Measurements from ENCODE around the gene MYZAP. TPM values are rescaled to one million over a fixed set of nuclear protein-coding genes. Genes with fewer than 3 reads are reported as not detected.

Gene MYZAP
- total RNA-seq, 1 donor from 2014 or later, result 1.6 TPM

DNA sequence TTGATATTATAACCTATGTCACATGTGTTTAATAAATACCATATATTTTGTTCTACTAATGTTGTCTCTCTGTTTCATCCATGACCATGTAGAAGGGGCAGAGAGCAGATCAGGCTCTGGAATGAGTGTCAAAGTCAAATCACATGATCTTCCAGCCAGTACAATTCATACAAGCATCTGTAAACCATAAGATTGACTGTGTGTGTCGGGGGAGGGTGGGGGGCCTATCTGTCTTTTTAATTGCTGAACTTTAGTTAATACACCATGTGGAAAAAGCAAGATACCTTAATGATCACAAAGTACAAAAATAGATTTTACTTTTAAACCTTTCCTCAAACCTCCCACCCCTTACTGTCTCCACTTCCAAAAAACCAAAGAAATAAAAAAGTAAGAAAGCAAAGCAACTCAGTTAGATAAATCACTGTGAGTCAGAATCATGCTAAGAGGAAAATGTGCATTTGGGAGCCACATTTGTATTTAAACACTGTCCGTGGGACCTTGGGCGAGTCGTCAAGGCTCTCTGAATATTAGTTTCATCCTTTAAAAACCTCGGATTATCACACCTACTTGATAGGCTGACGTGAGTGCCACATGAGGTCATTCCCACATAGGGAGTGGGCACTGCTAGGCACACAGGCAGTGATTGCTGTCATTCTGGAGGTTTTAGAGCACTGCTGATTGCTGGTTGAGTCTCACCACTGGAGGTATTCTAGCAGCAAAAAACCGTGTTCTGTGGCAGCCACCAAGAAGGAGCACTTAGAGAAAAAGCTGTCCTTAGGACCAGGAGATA is 93.8 kb downstream of the MYZAP start:
- no peak for FAIRE-seq
- no peak for DNase-seq (ENCODE audit: low spot score in 2 of 2)

DNA sequence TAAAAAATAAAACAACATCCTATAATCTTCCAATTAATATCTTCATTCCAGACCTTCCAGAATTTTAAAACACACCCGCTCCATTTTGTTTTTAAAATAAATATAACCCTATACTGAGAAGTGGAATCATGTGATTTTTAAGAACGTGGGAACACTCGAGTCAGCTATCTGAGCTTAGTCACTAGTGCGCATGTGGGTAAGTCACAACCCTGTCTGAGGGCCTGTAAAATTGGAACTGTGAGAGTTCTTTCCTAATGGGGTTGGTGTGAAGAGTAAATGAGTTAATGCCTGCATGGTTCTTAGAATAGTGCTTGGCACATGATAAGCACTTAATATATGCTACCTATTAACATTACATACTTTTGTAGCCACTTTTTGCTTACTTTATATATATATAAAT is 95.0 kb downstream of the MYZAP start:
- FAIRE-seq, result no peak
- DNase-seq (ENCODE audit: low spot score in 2 of 2), result no peak

DNA sequence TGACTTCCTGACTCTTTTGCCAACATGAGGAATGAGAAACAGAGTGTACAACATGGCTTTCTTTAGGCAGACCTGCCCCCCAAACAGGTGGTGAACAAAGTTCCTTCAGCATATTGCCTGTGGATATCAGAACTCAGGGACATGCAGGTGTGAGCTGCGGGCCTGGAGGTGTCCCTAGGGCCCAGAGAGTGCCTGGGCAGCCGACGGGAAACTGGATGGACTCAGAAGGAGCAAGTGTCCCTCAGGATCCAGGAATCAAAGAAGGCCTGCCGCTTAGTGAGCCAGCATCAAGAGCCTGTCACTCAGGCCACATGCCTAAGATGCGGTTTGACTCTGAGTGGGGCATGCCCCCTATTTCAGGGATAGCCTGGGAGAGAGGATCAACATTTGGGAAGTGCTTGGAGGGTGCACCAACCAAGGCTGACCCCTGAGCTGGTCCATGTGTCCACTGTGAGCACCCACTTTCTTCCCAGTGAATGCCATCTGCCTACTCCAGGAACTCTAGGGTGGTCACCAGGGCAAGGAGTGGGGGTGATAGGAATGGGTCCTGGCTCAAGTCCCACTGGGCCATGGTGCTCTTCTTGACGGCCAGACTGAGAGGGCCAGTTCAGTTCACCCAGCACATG is 98.8 kb downstream of the MYZAP start:
- DNase-seq (ENCODE audit: low spot score in 2 of 2) (no peak), FAIRE-seq (no peak)

DNA sequence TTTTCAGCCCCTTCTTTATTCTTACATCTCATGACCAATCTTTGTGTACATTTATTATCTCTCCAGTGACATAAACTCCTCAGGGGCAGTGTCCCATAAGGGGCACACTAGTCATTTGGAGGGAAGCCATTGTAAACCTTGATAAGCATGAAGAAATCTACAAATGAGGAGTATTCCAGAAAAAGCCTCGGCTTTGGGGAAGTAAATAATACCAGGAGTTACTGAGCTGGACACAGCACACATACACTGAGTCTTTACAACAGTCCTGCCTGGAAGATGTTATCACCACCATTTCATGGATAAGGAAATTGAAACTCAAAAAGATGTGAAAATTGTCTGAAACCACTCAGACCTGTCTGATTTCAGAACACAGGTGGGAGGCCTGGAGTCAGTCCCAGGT is 99.4 kb downstream of the MYZAP start:
- DNase-seq (ENCODE audit: low spot score in 2 of 2) (no peak), FAIRE-seq (no peak)

DNA sequence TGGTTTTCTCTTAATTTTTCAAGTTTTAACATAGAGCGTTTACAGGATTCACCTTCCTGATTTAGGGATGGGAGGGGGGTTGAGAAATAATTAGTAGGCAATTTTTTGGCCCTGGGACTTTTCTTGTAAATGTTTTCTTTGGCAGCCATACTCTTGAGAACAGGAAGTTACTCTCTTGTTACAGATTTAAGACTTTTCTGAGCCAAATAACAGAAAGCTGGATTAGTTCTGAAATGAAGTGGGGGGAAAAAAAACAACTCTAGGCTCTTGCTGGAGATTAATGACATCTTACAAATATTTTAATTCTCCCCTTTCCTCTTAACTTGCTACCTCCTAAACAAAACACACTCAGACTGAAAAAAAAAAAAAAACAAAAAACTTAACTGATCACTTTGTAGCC is 101.0 kb downstream of the MYZAP start:
- DNase-seq (ENCODE audit: low spot score in 2 of 2) (no peak), FAIRE-seq (no peak)

DNA sequence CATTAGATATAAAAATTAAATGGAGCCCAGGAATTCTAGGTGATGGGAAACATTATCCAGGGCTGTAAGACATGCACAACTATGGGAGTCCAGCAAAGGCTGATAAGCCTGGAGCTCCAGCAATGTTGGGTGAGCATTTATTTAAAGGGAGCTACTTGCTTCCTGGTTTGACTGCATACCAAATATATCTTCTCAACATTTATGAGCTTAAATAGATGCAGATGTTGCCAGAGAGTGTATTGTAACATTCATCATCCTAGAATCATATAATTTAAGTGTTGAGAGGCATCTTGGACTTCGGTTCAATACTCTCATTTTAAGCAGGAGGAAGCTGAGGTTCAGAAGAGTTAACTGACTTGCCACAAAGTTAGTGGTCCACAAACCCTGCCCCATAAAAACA is 102.6 kb downstream of the MYZAP start:
- DNase-seq (ENCODE audit: low spot score in 2 of 2) (no peak), FAIRE-seq (no peak)

DNA sequence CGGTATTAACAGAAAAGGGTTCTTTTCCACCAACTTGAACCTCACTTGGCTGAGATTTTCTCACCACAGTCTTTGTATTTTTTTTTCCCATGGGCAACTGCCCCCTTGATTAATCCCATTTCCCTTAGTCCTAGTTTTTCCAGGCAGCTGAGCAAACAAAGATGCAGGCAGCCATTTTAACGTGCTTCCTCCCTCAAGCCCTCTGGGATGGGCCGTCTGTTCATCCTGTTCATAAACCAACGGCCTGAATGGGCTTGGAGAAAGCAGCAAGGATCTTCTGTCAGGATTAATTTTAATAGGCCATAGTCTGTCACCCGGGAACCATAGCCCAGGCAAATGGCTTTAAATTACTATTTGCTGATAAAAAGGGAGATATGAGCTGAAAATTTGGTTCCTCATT is 104.4 kb downstream of the MYZAP start:
- FAIRE-seq, result no peak
- no peak for DNase-seq (ENCODE audit: low spot score in 2 of 2)

DNA sequence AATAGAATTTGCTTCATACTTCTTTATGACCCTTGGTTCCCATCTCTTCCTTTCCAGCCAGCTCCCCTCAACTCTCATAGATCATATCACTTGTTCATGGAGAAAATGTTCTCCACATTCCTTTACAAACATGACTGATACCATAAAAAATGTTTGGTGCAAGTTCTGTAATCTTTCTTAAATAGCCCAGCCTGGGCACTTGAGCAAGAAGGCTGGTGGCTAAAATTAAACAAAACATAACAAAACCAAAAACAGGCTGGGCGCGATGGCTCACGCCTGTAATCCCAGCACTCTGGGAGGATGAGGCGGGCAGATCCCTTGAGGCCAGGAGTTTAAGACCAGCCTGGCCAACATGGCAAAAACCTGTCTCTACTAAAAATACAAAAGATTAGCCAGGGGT is 105.9 kb downstream of the MYZAP start:
- DNase-seq (ENCODE audit: low spot score in 2 of 2) (no peak), FAIRE-seq (no peak)

DNA sequence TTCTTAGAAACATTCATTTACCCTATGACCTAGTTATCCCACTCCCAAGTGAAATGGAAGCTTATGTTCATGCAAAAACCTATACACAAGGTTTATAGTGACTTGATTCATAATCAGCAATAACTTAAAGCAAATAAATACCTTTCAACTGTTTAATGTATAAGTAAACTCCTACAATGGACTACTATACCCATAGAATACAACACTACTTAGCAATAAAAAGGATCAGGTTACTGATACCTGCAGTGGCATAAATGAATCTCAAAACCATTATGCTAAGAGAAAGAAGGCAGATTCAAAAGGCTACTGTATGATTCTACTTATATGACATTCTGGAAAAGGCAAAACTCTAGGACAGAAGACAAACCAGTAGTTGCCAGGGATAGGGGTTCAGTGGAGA is 106.5 kb downstream of the MYZAP start:
- no peak for DNase-seq (ENCODE audit: low spot score in 2 of 2)
- FAIRE-seq, result no peak

DNA sequence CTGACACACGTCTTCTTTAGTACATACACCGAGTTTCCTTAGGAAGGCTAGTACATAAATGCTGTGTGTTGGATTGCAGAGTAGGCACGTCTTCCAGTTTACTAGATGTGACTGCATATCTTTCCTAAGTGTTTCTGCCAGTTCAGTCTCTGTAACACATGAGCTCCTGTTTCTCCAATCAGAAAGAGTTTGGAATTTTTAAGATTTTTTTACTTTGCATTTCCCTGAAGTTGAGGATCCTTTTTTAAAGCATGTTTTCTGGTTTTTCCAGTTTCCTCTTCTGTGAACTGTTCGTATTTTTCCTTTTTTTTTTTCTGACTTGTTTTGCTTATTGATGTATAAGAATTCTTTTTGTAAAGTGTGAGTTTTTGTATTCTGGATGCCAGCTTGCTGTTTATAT is 107.3 kb downstream of the MYZAP start:
- DNase-seq (ENCODE audit: low spot score in 2 of 2) (no peak), FAIRE-seq (no peak)

DNA sequence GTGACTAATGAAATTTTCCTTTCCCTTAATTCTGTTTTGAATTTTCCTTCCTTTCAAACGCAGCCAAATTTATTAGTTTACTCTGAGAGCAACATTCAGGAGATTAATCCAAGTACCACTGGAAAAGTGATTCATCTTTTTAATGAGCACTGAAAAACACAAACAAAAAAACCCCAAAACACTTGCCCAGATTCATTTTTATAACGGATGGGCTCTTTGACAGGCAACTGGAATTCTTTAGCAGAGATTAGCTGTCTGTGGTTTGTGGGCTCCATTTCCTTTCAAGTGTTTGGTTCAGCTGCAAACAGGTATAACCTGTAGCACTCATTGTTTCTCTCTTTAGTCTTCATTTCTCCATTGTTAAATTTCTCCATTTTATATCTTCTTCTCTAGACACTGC is 111.7 kb downstream of the MYZAP start:
- DNase-seq (ENCODE audit: low spot score in 2 of 2), result no peak
- FAIRE-seq, result no peak

DNA sequence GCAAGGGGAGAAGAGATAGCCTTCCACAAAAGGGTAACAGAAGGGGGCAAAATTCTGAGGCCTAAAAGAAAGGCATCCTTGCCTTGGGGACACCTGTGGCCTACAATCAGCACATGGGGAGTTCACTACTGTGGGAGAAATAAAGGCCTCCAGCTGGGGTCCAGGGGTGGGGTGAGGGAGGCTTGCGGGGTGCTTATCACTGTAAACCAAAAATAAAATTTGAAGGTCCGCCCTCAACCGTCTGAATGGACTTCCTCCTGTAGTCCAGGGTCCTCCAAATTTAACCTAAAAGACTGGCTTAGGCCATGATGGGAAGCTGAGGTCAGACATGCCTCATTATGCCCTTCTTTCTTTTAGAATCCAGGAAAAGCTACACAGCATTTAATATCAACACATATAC is 112.7 kb downstream of the MYZAP start:
- FAIRE-seq (no peak), DNase-seq (ENCODE audit: low spot score in 2 of 2) (no peak)

DNA sequence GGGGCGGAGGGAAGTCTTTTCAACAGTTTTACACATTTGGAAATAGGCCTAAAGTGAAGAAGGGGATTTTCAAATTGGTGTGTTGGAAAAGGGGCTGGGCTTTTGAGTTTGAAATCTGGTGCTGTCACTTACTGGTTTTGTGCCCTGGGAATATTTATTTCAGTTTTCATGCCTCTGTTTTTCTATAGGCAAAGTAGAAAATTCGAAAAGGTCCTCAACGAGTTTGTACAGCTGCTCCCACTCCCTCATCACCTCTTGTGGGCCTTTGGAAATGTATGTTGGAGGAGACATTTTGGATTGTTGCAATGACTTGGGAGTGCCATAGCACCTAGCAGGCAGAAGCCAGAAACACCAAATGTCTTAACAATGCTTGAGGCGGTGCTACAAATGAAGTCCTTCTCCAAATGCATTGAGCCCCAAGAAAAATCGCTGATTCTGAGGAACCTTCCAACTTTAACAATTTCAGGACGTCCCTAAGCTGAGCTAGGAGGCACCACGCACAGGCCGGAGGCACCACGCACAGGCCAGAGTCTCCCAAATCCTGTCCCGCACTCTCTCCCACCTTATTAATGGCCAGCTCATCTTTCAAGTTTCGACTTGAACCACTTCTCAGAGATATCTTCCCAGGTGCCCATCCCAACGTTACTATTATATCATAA is 114.2 kb downstream of the MYZAP start:
- no peak for DNase-seq (ENCODE audit: low spot score in 2 of 2)
- no peak for FAIRE-seq

DNA sequence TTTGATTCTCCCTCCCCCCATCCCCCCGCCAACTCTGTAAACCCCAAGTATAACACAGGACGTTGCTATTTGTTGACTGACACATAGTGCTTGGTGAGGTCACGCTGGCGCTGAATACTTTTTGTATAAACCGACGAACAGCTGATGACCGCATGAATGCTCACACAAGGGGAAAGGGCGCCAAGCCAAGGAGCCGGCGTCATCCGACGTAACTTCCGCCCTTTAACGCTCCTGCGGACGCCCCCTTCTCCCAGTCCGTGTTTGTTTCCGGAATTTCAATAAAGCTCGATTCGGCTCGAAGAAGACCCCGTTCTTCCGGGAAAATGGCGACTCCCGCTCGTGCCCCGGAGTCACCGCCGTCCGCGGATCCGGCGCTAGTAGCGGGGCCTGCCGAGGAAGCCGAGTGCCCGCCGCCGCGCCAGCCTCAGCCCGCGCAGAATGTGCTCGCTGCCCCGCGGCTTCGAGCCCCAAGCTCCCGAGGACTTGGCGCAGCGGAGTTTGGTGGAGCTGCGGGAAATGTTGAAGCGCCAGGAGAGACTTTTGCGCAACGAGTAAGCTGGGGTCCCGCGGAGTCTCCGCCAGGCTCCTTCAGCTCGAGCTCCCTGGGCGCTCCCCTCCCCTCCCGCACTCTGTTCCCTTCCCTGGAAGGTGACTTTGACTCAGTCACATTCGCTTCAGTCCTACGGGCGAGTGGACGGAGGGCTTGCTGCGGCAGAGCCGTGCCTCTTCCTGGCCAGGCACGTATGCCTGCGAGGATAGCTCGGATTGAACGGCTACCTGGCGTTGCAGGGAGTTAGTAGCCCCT is 114.9 kb downstream of the MYZAP start, which contains the start of gene POLR2M:
Gene POLR2M, plus strand, starts transcription at position 310 of the 805 bp plus-strand sequence. Its CDS starts 129 bp downstream, at position 439.
- FAIRE-seq, result peak; percentile 28
- DNase-seq (ENCODE audit: low spot score in 2 of 2), result peak; percentile 84 to 87

DNA sequence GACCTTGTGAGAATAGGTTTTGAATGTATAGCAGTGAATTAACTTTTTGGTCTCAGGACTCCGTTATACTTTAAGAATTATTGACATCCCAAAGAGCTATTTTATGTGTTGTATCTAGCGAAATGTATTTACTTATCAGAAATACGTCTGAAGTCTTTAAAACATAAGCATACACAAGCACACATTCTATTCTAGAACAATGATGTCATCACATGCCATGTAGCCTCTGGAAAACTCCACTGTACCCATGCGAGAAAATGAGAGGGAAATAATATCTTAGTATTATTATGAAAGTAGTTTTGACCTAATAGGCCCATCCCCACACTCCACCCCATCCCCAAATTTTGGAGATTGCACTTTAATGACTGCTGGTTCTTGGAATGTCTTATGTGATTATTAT is 116.3 kb downstream of the MYZAP start:
- FAIRE-seq (no peak), DNase-seq (ENCODE audit: low spot score in 2 of 2) (no peak)

DNA sequence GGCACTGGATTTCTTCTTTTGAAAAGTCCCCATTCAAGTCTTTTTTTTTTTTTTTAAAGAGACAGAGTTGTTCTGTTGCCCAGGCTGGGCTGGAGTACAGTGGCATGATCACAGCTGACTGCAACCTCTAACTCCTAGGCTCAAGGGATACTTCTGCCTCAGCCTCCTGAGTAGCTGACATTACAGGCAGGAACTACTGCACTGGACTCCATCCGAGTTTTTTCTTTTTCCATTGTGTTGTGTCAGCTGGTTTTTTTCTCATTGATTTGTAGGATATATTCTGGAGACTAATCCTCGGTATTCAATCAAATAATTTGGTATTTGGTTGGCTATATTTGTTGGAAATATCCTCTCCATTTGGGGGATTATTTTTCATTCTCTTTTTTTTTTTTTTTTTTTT is 126.6 kb downstream of the MYZAP start:
- FAIRE-seq (no peak), DNase-seq (ENCODE audit: low spot score in 2 of 2) (no peak)

DNA sequence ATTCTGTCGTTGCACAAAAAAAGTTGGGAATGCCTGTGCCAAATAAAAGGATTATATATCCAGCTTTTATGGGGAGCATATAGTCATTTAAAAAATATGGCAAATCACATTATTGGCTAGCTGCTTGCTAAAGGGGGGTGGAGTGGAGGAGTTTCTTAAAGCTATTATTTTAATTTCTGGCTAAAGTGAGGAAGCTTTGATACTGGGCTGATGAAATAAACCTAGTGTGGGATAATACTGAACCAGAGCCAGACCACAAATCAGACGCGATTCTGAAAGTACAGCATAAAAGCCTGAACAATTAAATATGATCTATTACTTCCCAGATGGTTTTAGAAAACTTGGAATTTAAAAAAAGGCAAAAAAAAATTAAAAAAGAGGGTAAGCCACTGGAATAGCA is 129.2 kb downstream of the MYZAP start:
- no peak for FAIRE-seq
- DNase-seq (ENCODE audit: low spot score in 2 of 2), result no peak

DNA sequence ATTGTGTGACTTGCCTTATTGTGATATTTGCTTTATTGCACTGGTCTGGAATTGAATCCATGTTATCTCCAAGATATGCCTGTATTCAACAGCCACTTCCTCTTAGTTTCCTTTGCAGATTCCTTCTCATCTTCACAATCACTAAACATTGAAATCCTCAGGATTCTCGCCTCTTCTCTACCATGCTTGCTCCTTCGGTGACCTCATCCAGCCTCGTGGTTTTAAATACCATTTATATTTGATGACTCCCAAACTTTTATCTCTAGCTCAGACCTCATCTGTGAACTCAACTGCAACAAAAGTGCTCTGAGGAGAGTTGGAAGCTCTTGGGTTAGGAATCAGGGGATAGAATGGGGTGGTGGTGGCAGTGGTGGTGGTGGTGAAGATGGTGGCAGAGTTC is 134.7 kb downstream of the MYZAP start:
- FAIRE-seq, result no peak
- DNase-seq (ENCODE audit: low spot score in 2 of 2), result no peak

DNA sequence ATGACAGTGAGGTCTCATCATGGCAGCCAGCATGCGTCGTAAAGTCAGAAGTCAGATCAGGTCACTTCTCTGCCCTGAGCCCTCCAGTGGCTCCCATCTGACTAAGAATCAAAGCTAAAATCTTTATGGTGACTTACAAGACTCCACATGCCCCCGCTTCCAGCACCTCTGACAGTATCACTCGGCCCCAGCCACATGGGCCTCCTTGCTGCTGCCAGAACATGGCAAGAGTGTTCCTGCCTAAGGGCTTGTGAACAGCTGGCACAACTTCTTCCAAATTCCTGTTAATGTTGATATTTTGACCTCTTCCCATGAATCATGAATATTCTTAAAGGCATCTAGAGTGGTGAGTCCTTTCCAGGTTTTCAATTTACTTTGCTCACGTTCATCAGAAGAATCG is 135.3 kb downstream of the MYZAP start:
- no peak for DNase-seq (ENCODE audit: low spot score in 2 of 2)
- FAIRE-seq, result no peak

DNA sequence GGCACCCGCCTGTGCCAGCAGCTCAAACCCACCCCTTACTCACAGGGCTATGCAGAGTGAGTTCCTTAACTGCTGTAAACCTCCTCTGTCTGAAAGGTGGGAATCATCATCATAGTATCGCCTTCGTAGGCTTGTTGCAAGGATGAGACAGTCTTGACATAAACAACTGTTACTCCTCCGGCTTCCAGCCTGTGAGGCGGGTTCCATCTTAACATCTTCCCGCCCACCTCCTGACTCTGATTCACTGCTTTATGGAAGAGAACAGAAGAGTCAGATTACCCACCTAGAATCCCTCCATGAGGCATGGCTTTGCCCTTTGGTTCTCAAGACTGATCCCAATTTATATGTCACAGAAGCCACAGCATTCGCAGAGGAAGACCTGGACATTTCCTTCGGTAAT is 136.7 kb downstream of the MYZAP start:
- FAIRE-seq (no peak), DNase-seq (ENCODE audit: low spot score in 2 of 2) (no peak)

DNA sequence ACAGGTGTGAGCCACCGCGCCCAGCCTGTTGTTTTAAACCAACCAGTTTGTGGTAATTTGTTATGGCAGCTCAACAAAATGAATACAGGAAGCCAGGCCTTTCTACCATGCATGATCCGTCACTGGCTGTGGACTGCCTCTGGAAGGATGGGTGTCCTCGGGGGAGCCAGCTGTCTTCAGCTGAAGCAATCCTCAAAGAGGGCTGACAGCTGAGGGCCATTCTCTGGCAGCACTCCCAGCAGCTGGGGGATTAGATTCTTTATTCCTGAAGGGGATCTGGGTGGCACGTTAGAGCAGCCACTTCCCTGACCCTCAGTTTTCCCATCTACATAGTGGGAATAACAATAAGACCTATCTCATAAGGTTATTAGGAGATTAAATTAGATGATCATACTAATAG is 139.2 kb downstream of the MYZAP start:
- FAIRE-seq, result no peak

More for the DNA sequence above, 139.2 kb downstream of the MYZAP start:
- no peak for DNase-seq (ENCODE audit: low spot score in 2 of 2)

Data from frontal cortex (tissue), 4 donors.